Measurements from ENCODE around the gene FOXF2.

DNA sequence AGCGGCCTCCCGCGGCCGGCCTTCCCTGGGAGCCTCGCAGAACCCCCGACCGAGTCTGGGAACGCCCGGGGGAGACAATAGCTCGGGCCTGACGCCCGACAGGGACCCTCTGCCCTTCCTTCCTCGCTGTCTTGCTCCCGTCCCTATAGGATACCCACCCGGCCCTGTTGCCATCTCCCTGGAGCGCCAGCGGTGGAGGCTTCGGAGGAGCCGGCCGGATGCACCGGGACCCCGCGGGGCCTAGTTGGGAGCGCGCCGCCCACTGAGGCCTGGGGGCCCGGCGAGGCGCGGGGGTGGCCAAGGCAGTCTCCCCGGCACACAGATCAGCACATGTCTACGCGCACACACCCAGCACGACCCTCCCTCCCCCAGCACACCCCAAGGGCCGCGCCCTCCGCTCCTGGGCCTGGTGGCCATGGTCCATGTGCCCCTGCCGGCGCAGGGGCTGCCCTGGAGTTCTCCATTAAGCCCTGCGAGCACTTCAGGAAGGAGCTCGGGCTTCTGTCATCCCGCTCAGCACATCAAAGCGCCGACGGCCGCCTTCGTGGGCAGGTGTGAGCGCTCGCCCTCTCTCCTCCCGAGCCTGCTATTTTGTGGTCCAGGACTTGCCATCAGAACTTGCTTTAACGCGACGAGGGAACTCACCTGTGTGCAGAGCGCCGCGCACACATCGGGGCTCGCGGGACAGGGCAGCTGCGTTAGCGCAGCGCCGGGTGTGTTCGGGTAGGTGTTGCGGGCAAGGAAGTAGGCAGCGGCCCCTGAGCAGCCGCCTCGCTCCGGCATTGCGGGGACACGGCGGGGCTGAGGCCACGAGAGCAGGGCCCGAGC is 3.7 kb downstream of the FOXF2 start:
- TF ChIP-seq CTCF (IDR thresholded peaks at IDR 0.05) (no peak), POLR2A (IDR thresholded peaks at IDR 0.05) (no peak)

All from adrenal gland (tissue), 5 donors.